ENCODE measurements around the gene SLC8A3.
A peak's percentile ranks its signal among the peaks of the same experiment; 100 is the strongest.

The SLC8A3 gene

GRCh38 chr14:70045310-70045709, 143.4 kb downstream of the SLC8A3 start:
- no peak for TF ChIP-seq CTCF (IDR thresholded peaks at IDR 0.05; ENCODE audit: low read depth, low read length)
- no peak for TF ChIP-seq MYC (IDR thresholded peaks at IDR 0.05; ENCODE audit: low read depth, low read length)
- TF ChIP-seq, protein P1, sequence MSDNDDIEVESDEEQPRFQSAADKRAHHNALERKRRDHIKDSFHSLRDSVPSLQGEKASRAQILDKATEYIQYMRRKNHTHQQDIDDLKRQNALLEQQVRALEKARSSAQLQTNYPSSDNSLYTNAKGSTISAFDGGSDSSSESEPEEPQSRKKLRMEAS (IDR thresholded peaks at IDR 0.05; ENCODE audit: low read depth, low read length), result no peak
- TF ChIP-seq POLR2A (IDR thresholded peaks at IDR 0.05; ENCODE audit: extremely low read depth, insufficient read length), result no peak
- H3K4me3 ChIP-seq (ENCODE audit: low read depth, low read length), result no peak overlapping the region
- no peak for DNase-seq (ENCODE audit: low read depth)

- no peak overlapping the region for H3K4me3 ChIP-seq (ENCODE audit: low read depth, low read length)
- TF ChIP-seq MYC (IDR thresholded peaks at IDR 0.05; ENCODE audit: low read depth, low read length) (no peak), CTCF (IDR thresholded peaks at IDR 0.05; ENCODE audit: low read depth, low read length) (no peak), POLR2A (IDR thresholded peaks at IDR 0.05; ENCODE audit: extremely low read depth, insufficient read length) (no peak)
- TF ChIP-seq, protein P1 (IDR thresholded peaks at IDR 0.05; ENCODE audit: low read depth, low read length), result no peak
- DNase-seq (ENCODE audit: low read depth), result no peak
Measured at GRCh38 chr14:70043001-70043400, 145.8 kb downstream of the SLC8A3 start.

- peak; percentile 14 for DNase-seq (ENCODE audit: low read depth)
- TF ChIP-seq CTCF (IDR thresholded peaks at IDR 0.05; ENCODE audit: low read depth, low read length) (no peak), POLR2A (IDR thresholded peaks at IDR 0.05; ENCODE audit: extremely low read depth, insufficient read length) (no peak), MYC (IDR thresholded peaks at IDR 0.05; ENCODE audit: low read depth, low read length) (no peak)
- TF ChIP-seq, protein P1 (IDR thresholded peaks at IDR 0.05; ENCODE audit: low read depth, low read length), result no peak
- no peak overlapping the region for H3K4me3 ChIP-seq (ENCODE audit: low read depth, low read length)
Measured at GRCh38 chr14:70036665-70037064, 152.1 kb downstream of the SLC8A3 start.

DNA sequence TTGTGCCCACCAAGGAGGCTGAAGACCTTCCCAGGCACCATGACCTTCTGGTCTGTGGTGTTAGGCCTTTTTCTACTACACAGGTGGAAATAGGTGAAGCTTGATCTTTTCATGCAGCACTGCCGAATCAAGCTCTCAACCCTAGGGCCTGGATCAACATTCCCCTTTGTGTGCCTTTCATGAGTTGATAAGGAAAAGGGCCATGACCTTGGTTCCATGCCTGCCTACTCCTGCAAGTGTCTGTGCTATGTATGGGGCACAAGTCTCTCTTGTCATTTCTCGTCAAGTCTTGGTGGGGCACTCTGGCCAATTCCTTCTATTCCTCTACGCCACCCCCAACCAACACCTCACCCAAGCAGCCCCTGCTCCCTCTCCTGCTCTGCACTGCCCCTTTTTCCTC, 154.5 kb downstream of the SLC8A3 start:
- no peak for TF ChIP-seq POLR2A (IDR thresholded peaks at IDR 0.05; ENCODE audit: extremely low read depth, insufficient read length)
- no peak for TF ChIP-seq CTCF (IDR thresholded peaks at IDR 0.05; ENCODE audit: low read depth, low read length)
- TF ChIP-seq, protein P1 (IDR thresholded peaks at IDR 0.05; ENCODE audit: low read depth, low read length), result no peak
- TF ChIP-seq MYC (IDR thresholded peaks at IDR 0.05; ENCODE audit: low read depth, low read length), result no peak
- no peak overlapping the region for H3K4me3 ChIP-seq (ENCODE audit: low read depth, low read length)
- DNase-seq (ENCODE audit: low read depth), result no peak

GRCh38 chr14:70033561-70033960, 155.2 kb downstream of the SLC8A3 start:
- no peak for TF ChIP-seq CTCF (IDR thresholded peaks at IDR 0.05; ENCODE audit: low read depth, low read length)
- TF ChIP-seq, protein P1 (IDR thresholded peaks at IDR 0.05; ENCODE audit: low read depth, low read length), result no peak
- no peak for TF ChIP-seq MYC (IDR thresholded peaks at IDR 0.05; ENCODE audit: low read depth, low read length)
- no peak for TF ChIP-seq POLR2A (IDR thresholded peaks at IDR 0.05; ENCODE audit: extremely low read depth, insufficient read length)
- H3K4me3 ChIP-seq (ENCODE audit: low read depth, low read length), result no peak overlapping the region
- DNase-seq (ENCODE audit: low read depth), result no peak

DNA sequence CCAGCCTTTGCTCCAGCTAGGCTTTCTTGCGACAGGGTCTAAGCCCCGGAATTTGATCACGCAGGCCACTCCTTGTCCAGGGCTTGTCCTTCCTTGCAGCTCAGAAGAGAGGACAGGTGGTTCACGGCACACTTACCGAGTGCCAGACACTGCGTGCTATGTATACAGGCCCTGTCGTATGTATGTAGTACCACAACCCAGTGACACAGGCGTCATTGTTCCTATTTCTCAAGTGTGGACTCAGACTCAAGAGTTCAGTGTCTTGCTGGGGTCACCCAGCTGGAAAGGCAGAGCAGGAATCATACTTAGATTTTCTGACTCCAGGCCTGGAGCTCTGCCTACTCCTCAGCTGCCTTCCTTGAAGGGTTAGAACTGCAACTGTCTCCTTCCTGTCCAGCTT, 155.6 kb downstream of the SLC8A3 start:
- no peak overlapping the region for H3K4me3 ChIP-seq (ENCODE audit: low read depth, low read length)
- no peak for DNase-seq (ENCODE audit: low read depth)
- TF ChIP-seq MYC (IDR thresholded peaks at IDR 0.05; ENCODE audit: low read depth, low read length), result no peak
- TF ChIP-seq, protein P1 (IDR thresholded peaks at IDR 0.05; ENCODE audit: low read depth, low read length), result no peak
- no peak for TF ChIP-seq POLR2A (IDR thresholded peaks at IDR 0.05; ENCODE audit: extremely low read depth, insufficient read length)
- TF ChIP-seq CTCF (IDR thresholded peaks at IDR 0.05; ENCODE audit: low read depth, low read length), result no peak
